Measurements from ENCODE around the gene GRID2IP.

The GRID2IP gene

DNA sequence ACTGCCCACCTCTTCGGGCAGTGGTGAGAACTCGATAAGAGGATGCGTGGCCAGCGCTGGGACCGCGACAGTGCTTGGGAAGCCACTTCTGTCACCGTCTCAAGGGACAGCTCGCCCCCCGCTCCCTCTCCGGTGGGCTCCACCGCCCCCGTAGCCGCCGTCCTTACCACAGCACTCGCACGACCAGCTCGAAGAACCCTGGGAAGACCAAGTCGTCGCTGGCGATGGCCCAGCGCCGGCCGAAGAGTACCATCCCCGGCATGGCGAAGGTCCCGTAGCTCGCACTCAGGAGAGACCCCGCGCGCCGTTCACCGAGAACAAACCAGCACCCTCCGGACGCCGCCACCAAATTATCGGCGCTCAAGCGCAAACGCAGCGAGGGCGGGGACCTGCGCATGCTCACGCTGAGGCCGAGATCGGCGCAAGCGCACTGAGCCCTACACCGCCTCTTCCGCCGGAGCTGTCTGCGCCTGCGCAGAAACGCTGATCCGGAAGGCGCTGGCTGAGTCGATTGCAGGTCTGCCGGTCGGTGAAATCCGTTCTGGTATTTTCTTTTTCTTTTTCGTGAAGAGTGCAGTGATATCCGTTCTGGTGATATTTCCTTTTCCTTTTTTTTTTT, 103.6 kb downstream of the GRID2IP start, which contains the start of gene DAGLB:
Gene DAGLB (minus strand): TSS at position 374 of the 619 bp plus-strand sequence. CDS start 112 bp downstream, at position 262.
- peak; percentile 96 for DNase-seq (ENCODE audit: low read depth)
